ENCODE results near the gene STIM2.

STIM2 gene

GRCh38 chr4:26873391-26874026 is 12.9 kb downstream of the STIM2 start:
- Histone ChIP-seq H3K36me3 (ENCODE audit: insufficient read depth, low read depth, low read length) (no peaks in the 10 kb centered on the region), H3K9ac (ENCODE audit: low read depth, low read length) (no peak overlapping the region), H3K9me3 (ENCODE audit: insufficient read depth, low read depth, low read length) (no peaks in the 10 kb centered on the region), H3K4me3 (ENCODE audit: low read length) (no peak overlapping the region), H3K27me3 (ENCODE audit: insufficient read depth, low read length) (no peaks in the 10 kb centered on the region), H3K4me1 (ENCODE audit: insufficient read depth, low read length) (no peaks in the 10 kb centered on the region), H3K27ac (ENCODE audit: low read length) (no peak overlapping the region)

DNA sequence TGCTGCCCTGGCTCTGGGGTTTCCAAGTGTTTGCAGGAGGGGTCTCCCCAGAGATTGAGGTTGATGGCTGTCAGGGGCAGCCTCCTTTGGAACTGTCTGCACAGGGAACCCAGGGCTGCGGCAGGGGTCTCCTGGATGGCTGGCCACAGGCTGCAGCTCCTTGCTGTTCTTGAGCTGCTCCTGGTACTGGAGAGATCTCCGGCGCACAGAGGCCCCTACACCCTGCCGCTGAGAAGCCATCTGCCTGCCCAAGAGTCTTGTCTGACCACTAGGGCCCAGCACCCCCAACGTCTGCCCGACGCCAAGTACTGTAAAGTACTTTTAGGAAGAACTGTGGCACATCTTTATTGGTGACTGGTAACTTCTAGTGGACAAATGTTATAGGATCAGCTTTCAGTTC is 13.5 kb downstream of the STIM2 start:
- H3K27me3 ChIP-seq (ENCODE audit: insufficient read depth, low read length), result no peaks in the 10 kb centered on the region
- no peak overlapping the region for H3K4me3 ChIP-seq (ENCODE audit: low read length)
- no peak overlapping the region for H3K27ac ChIP-seq (ENCODE audit: low read length)
- no peaks in the 10 kb centered on the region for H3K36me3 ChIP-seq (ENCODE audit: insufficient read depth, low read depth, low read length)
- H3K9ac ChIP-seq (ENCODE audit: low read depth, low read length), result no peak overlapping the region
- H3K4me1 ChIP-seq (ENCODE audit: insufficient read depth, low read length), result no peaks in the 10 kb centered on the region; the same call in 1 of the 2 replicates
- H3K9me3 ChIP-seq (ENCODE audit: insufficient read depth, low read depth, low read length), result no peaks in the 10 kb centered on the region

DNA sequence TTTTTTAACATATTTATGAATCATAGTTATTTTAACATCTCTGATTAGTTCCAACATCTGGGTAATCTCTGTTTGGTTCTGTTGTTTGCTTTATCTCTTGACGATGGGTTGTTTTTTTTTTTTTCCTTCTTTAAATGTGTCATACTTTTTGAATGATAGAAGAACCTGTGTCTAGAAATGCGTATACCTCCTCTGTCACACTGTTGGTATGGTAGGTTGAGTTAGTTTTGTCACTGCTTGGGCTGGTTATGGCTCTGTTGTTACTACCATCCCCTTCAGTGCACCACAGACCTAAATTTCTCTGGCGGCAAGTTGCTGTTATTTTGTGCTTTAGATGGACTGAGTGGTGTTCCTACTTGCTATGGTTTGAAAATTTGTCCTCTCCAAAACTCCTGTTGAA is 16.8 kb downstream of the STIM2 start:
- Histone ChIP-seq H3K36me3 (ENCODE audit: insufficient read depth, low read depth, low read length) (no peaks in the 10 kb centered on the region), H3K9ac (ENCODE audit: low read depth, low read length) (no peak overlapping the region), H3K4me3 (ENCODE audit: low read length) (no peak overlapping the region), H3K27ac (ENCODE audit: low read length) (no peak overlapping the region), H3K27me3 (ENCODE audit: insufficient read depth, low read length) (no peaks in the 10 kb centered on the region), H3K9me3 (ENCODE audit: insufficient read depth, low read depth, low read length) (no peaks in the 10 kb centered on the region), H3K4me1 (ENCODE audit: insufficient read depth, low read length) (no peaks in the 10 kb centered on the region; the same call in 1 of the 2 replicates)

DNA sequence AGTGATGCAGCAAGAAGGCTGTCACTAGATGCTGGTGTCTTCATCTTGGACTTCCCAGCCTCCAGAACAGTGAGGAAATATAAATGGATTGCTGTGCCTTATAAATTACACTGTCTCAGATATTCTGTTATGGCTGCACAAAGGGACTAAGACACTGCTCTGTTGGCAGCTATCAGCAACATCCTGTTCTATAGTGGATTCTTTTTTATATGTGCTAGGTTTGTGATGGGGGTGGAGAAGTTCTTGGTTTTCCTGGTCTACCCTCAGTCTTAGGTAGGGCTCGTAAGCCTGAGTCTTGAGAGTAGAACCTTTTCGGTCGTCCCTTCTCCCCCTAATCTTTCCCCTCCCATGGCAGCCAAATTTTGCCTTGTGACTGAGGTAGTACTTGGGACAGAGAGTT is 17.3 kb downstream of the STIM2 start:
- Histone ChIP-seq H3K36me3 (ENCODE audit: insufficient read depth, low read depth, low read length) (no peaks in the 10 kb centered on the region), H3K4me3 (ENCODE audit: low read length) (no peak overlapping the region), H3K27ac (ENCODE audit: low read length) (no peak overlapping the region), H3K9ac (ENCODE audit: low read depth, low read length) (no peak overlapping the region), H3K4me1 (ENCODE audit: insufficient read depth, low read length) (no peaks in the 10 kb centered on the region; the same call in 1 of the 2 replicates), H3K27me3 (ENCODE audit: insufficient read depth, low read length) (no peaks in the 10 kb centered on the region), H3K9me3 (ENCODE audit: insufficient read depth, low read depth, low read length) (no peaks in the 10 kb centered on the region)

GRCh38 chr4:26878794-26879391 is 18.3 kb downstream of the STIM2 start:
- Histone ChIP-seq H3K9me3 (ENCODE audit: insufficient read depth, low read depth, low read length) (no peaks in the 10 kb centered on the region), H3K36me3 (ENCODE audit: insufficient read depth, low read depth, low read length) (no peaks in the 10 kb centered on the region), H3K9ac (ENCODE audit: low read depth, low read length) (no peak overlapping the region), H3K27me3 (ENCODE audit: insufficient read depth, low read length) (no peaks in the 10 kb centered on the region), H3K4me1 (ENCODE audit: insufficient read depth, low read length) (no peaks in the 10 kb centered on the region; the same call in 1 of the 2 replicates), H3K27ac (ENCODE audit: low read length) (no peak overlapping the region), H3K4me3 (ENCODE audit: low read length) (no peak overlapping the region)

GRCh38 chr4:26879805-26880204 is 19.2 kb downstream of the STIM2 start:
- Histone ChIP-seq H3K9me3 (ENCODE audit: insufficient read depth, low read depth, low read length) (no peaks in the 10 kb centered on the region), H3K27me3 (ENCODE audit: insufficient read depth, low read length) (no peaks in the 10 kb centered on the region), H3K9ac (ENCODE audit: low read depth, low read length) (no peak overlapping the region), H3K36me3 (ENCODE audit: insufficient read depth, low read depth, low read length) (no peaks in the 10 kb centered on the region), H3K4me3 (ENCODE audit: low read length) (no peak overlapping the region), H3K27ac (ENCODE audit: low read length) (no peak overlapping the region), H3K4me1 (ENCODE audit: insufficient read depth, low read length) (no peaks in the 10 kb centered on the region; the same call in 1 of the 2 replicates)

- Histone ChIP-seq H3K9ac (ENCODE audit: low read depth, low read length) (no peak overlapping the region), H3K27me3 (ENCODE audit: insufficient read depth, low read length) (no peaks in the 10 kb centered on the region), H3K27ac (ENCODE audit: low read length) (no peak overlapping the region), H3K4me3 (ENCODE audit: low read length) (no peak overlapping the region), H3K9me3 (ENCODE audit: insufficient read depth, low read depth, low read length) (no peaks in the 10 kb centered on the region), H3K4me1 (ENCODE audit: insufficient read depth, low read length) (no peaks in the 10 kb centered on the region; the same call in 1 of the 2 replicates), H3K36me3 (ENCODE audit: insufficient read depth, low read depth, low read length) (no peaks in the 10 kb centered on the region)
These were observed 23.4 kb downstream of the STIM2 start for GRCh38 chr4:26884026-26884425.

DNA sequence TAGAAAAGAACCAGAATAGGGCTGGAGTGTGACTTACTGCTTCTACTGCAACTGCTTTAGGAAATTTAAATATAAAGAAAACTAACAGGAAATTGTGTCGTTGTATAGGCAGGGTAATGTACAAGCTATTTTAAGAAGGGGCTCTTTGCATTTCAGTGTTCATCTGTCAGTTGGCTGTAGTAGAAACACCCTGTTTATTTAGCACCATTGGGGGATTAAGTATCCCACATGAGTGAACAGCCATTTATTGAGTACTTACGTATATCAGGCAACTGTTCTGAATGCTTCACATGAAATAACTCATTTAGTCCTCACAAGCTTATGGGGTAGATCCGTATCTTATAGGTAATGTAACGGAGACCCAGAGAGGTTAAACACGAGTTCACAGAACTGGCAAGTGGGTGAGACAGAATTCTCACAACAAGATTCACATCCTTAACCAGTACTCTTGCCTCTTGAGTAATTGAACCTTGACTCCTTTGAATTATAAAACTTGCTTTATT is 23.9 kb downstream of the STIM2 start:
- Histone ChIP-seq H3K27me3 (ENCODE audit: insufficient read depth, low read length) (no peaks in the 10 kb centered on the region), H3K36me3 (ENCODE audit: insufficient read depth, low read depth, low read length) (no peaks in the 10 kb centered on the region), H3K27ac (ENCODE audit: low read length) (no peak overlapping the region), H3K9ac (ENCODE audit: low read depth, low read length) (no peak overlapping the region), H3K9me3 (ENCODE audit: insufficient read depth, low read depth, low read length) (no peaks in the 10 kb centered on the region), H3K4me3 (ENCODE audit: low read length) (no peak overlapping the region), H3K4me1 (ENCODE audit: insufficient read depth, low read length) (no peaks in the 10 kb centered on the region)

DNA sequence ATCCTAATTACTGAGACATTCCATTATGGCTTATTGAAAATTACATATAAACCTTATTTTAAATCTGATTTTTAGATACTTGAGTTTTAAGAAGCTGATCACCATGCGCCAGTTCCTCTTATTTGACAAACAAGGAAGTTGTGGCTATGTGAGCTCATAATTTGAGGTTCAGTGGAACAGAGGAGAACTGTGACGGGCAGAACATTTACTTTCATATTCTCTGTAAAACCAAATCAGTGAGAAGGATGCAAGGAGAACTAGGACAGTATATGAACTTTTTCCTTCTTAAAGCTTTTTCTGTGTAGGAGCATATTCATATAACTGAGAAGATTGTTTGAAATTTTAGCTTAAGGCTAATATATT is 25.3 kb downstream of the STIM2 start:
- Histone ChIP-seq H3K27ac (ENCODE audit: low read length) (no peak overlapping the region), H3K4me1 (ENCODE audit: insufficient read depth, low read length) (no peaks in the 10 kb centered on the region), H3K27me3 (ENCODE audit: insufficient read depth, low read length) (no peaks in the 10 kb centered on the region), H3K36me3 (ENCODE audit: insufficient read depth, low read depth, low read length) (no peaks in the 10 kb centered on the region), H3K9ac (ENCODE audit: low read depth, low read length) (no peak overlapping the region), H3K4me3 (ENCODE audit: low read length) (no peak overlapping the region), H3K9me3 (ENCODE audit: insufficient read depth, low read depth, low read length) (no peaks in the 10 kb centered on the region)

GRCh38 chr4:26887143-26887542 is 26.5 kb downstream of the STIM2 start:
- no peak overlapping the region for H3K9ac ChIP-seq (ENCODE audit: low read depth, low read length)
- no peaks in the 10 kb centered on the region for H3K36me3 ChIP-seq (ENCODE audit: insufficient read depth, low read depth, low read length)
- H3K9me3 ChIP-seq (ENCODE audit: insufficient read depth, low read depth, low read length), result no peaks in the 10 kb centered on the region
- H3K4me3 ChIP-seq (ENCODE audit: low read length), result no peak overlapping the region
- H3K4me1 ChIP-seq (ENCODE audit: insufficient read depth, low read length), result no peaks in the 10 kb centered on the region
- no peaks in the 10 kb centered on the region for H3K27me3 ChIP-seq (ENCODE audit: insufficient read depth, low read length)
- no peak overlapping the region for H3K27ac ChIP-seq (ENCODE audit: low read length)

GRCh38 chr4:26887809-26888208 is 27.2 kb downstream of the STIM2 start:
- no peaks in the 10 kb centered on the region for H3K4me1 ChIP-seq (ENCODE audit: insufficient read depth, low read length)
- H3K36me3 ChIP-seq (ENCODE audit: insufficient read depth, low read depth, low read length), result no peaks in the 10 kb centered on the region
- no peak overlapping the region for H3K4me3 ChIP-seq (ENCODE audit: low read length)
- H3K27ac ChIP-seq (ENCODE audit: low read length), result no peak overlapping the region
- H3K9ac ChIP-seq (ENCODE audit: low read depth, low read length), result no peak overlapping the region
- H3K27me3 ChIP-seq (ENCODE audit: insufficient read depth, low read length), result no peaks in the 10 kb centered on the region
- H3K9me3 ChIP-seq (ENCODE audit: insufficient read depth, low read depth, low read length), result no peaks in the 10 kb centered on the region

DNA sequence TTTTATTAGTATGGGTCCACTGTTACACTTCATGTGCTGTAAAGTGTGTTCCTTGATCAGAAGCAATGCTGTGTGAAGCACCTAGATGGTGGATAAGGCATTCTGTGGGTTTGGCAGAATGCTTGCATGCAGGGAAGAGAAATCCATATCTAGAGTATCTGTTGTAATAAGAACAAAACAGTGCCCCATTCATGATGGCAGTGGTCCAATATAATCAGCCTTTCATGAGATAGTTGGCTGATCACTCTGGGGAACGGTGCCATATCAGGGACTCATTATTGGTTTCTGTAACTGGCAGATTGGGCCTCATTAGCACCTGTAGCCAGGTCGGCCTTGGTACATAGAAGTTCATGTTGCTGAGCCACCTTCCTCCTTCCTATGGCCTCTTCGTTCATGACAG is 28.7 kb downstream of the STIM2 start:
- no peak overlapping the region for H3K4me3 ChIP-seq (ENCODE audit: low read length)
- no peak overlapping the region for H3K9ac ChIP-seq (ENCODE audit: low read depth, low read length)
- no peaks in the 10 kb centered on the region for H3K9me3 ChIP-seq (ENCODE audit: insufficient read depth, low read depth, low read length)
- H3K27me3 ChIP-seq (ENCODE audit: insufficient read depth, low read length), result no peaks in the 10 kb centered on the region
- H3K36me3 ChIP-seq (ENCODE audit: insufficient read depth, low read depth, low read length), result no peaks in the 10 kb centered on the region
- no peaks in the 10 kb centered on the region for H3K4me1 ChIP-seq (ENCODE audit: insufficient read depth, low read length)
- no peak overlapping the region for H3K27ac ChIP-seq (ENCODE audit: low read length)
